ENCODE results near the gene SCAMP1. TPM values are rescaled to one million over a fixed set of nuclear protein-coding genes. Genes with fewer than 3 reads are reported as not detected.

Gene SCAMP1
- total RNA-seq, 1 experiment from 2014 or later = 72.5 TPM

- Histone ChIP-seq H4K20me1 (ENCODE audit: insufficient read depth, low read depth, low read length) (no peaks in the 10 kb centered on the region), H3K9me3 (ENCODE audit: low read length) (no peaks in the 10 kb centered on the region), H3K27me3 (ENCODE audit: low read length) (no peaks in the 10 kb centered on the region), H3K4me1 (ENCODE audit: low read length) (no peaks in the 10 kb centered on the region), H3K79me2 (ENCODE audit: low read length) (no peaks in the 10 kb centered on the region), H3K9me2 (replicated peaks; ENCODE audit: insufficient read depth, low read length) (no peaks in the 10 kb centered on the region), H3K36me3 (ENCODE audit: insufficient read depth, low read length) (no peaks in the 10 kb centered on the region), H3K27ac (ENCODE audit: low read length) (no peak overlapping the region), H3K4me2 (ENCODE audit: low read depth, low read length, poor library complexity, severe bottlenecking) (no peak overlapping the region), H3K4me3 (ENCODE audit: low read length) (no peak overlapping the region), H2AFZ (ENCODE audit: low read length) (no peak overlapping the region), H3K9ac (ENCODE audit: low read length) (no peak overlapping the region)
- DNase-seq = no peak
Observed at GRCh38 chr5:78328585-78329173, 31.7 kb upstream of the SCAMP1 start.

DNA sequence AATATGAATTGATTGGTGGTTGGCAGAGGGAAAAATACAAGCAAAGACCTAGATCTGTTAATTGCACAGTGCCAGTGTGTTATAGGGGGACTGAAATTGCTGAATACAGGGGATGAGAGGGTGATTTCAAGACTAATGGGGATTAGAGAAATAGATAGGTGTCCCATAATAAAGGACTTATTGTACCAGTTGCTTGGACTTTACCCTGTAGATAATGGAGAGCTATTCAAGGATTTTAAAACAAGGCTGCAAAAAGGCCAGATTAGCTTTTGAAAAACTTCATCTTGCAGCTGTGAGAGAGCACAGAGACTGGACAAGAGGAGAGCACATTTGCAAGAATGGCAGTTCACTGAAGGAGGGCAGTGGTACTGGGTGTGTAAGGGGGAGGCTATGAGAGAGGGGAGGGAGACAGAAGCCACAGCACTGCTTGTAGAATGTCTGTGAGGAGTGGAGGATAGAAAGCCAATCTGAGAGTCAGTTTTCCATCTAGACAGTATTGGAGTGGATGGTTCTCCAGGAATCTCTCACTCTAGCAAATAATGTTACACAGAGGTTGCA is 28.8 kb upstream of the SCAMP1 start:
- H3K36me3 ChIP-seq (ENCODE audit: insufficient read depth, low read length) = no peaks in the 10 kb centered on the region
- DNase-seq = no peak
- no peak overlapping the region for H3K9ac ChIP-seq (ENCODE audit: low read length)
- H3K27me3 ChIP-seq (ENCODE audit: low read length) = no peaks in the 10 kb centered on the region
- no peak overlapping the region for H2AFZ ChIP-seq (ENCODE audit: low read length)
- H3K4me3 ChIP-seq (ENCODE audit: low read length) = no peak overlapping the region
- H3K79me2 ChIP-seq (ENCODE audit: low read length) = no peaks in the 10 kb centered on the region
- no peaks in the 10 kb centered on the region for H3K4me1 ChIP-seq (ENCODE audit: low read length)
- no peaks in the 10 kb centered on the region for H4K20me1 ChIP-seq (ENCODE audit: insufficient read depth, low read depth, low read length)
- no peak overlapping the region for H3K27ac ChIP-seq (ENCODE audit: low read length)
- H3K4me2 ChIP-seq (ENCODE audit: low read depth, low read length, poor library complexity, severe bottlenecking) = no peak overlapping the region
- no peaks in the 10 kb centered on the region for H3K9me2 ChIP-seq (replicated peaks; ENCODE audit: insufficient read depth, low read length)
- H3K9me3 ChIP-seq (ENCODE audit: low read length) = no peaks in the 10 kb centered on the region

DNA sequence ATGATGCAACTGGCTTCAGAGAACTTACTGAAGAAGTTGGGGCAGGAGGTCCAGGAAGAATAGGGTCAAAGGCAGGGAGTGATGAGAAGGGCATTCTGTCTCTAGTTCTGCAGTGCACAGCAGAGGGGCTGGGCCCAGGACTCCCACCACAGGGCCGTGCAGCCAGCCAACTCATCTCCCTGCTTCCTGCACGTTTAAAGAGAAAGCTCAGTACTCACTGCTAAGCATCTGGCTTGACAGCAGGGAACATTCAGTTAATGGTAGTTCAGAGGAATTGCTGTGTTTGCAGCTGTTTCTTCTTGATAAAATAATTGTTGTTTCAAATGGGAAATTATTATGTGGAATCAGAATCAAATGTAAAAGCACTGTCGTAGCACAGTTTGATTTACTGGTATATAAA is 25.6 kb upstream of the SCAMP1 start:
- no peak overlapping the region for H3K27ac ChIP-seq (ENCODE audit: low read length)
- no peak overlapping the region for H3K4me3 ChIP-seq (ENCODE audit: low read length)
- no peak for DNase-seq
- no peaks in the 10 kb centered on the region for H3K9me3 ChIP-seq (ENCODE audit: low read length)
- no peaks in the 10 kb centered on the region for H3K4me1 ChIP-seq (ENCODE audit: low read length)
- H3K36me3 ChIP-seq (ENCODE audit: insufficient read depth, low read length) = no peaks in the 10 kb centered on the region
- no peaks in the 10 kb centered on the region for H4K20me1 ChIP-seq (ENCODE audit: insufficient read depth, low read depth, low read length)
- H3K9me2 ChIP-seq (replicated peaks; ENCODE audit: insufficient read depth, low read length) = no peaks in the 10 kb centered on the region
- no peaks in the 10 kb centered on the region for H3K79me2 ChIP-seq (ENCODE audit: low read length)
- no peak overlapping the region for H3K4me2 ChIP-seq (ENCODE audit: low read depth, low read length, poor library complexity, severe bottlenecking)
- H3K27me3 ChIP-seq (ENCODE audit: low read length) = no peaks in the 10 kb centered on the region
- no peak overlapping the region for H3K9ac ChIP-seq (ENCODE audit: low read length)
- no peak overlapping the region for H2AFZ ChIP-seq (ENCODE audit: low read length)

DNA sequence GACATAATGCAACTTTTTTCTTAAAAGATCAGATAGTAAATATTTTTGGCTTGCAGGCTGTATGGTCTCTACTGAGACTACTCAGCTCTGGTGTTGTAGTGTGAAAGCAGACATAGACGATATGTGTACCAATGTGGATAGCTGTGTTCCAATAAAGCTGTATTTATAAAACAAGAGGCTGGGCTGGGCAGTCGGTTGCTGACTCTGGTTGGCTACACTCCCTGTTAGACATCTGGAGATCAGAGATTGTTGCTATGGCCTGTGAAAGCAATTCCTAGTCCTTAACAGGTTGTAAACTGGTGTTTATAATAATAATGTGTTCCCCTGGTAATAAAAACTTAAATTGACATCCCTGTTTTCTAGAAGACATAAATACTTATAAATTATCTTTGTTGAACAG is 24.4 kb upstream of the SCAMP1 start:
- H4K20me1 ChIP-seq (ENCODE audit: insufficient read depth, low read depth, low read length) = no peaks in the 10 kb centered on the region
- no peak for DNase-seq
- no peak overlapping the region for H3K4me2 ChIP-seq (ENCODE audit: low read depth, low read length, poor library complexity, severe bottlenecking)
- H3K9me3 ChIP-seq (ENCODE audit: low read length) = no peaks in the 10 kb centered on the region
- H3K4me3 ChIP-seq (ENCODE audit: low read length) = no peak overlapping the region
- H3K79me2 ChIP-seq (ENCODE audit: low read length) = no peaks in the 10 kb centered on the region
- no peaks in the 10 kb centered on the region for H3K36me3 ChIP-seq (ENCODE audit: insufficient read depth, low read length)
- no peaks in the 10 kb centered on the region for H3K4me1 ChIP-seq (ENCODE audit: low read length)
- H3K9me2 ChIP-seq (replicated peaks; ENCODE audit: insufficient read depth, low read length) = no peaks in the 10 kb centered on the region
- no peak overlapping the region for H2AFZ ChIP-seq (ENCODE audit: low read length)
- H3K27me3 ChIP-seq (ENCODE audit: low read length) = no peaks in the 10 kb centered on the region
- no peak overlapping the region for H3K27ac ChIP-seq (ENCODE audit: low read length)
- no peak overlapping the region for H3K9ac ChIP-seq (ENCODE audit: low read length)

DNA sequence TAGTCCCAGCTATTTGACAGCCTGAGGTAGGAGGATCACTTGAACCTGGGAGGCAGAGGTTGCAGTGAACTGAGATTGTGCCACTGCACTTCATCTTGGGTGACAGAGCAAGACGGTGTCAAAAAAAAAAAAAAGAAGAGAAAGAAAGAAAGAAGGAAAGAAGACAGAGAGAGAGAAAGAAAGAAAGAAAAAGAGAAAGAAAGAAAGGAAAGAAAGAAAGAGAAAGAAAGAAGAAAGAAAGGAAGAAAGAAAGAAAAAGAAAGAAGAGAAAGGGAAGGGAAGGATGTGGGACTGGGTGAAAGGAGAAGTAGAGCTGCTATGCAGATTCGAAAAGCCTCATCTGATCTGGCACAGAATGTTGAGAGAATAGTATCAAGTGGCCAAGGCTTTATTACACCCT is 23.7 kb upstream of the SCAMP1 start:
- no peaks in the 10 kb centered on the region for H4K20me1 ChIP-seq (ENCODE audit: insufficient read depth, low read depth, low read length)
- no peaks in the 10 kb centered on the region for H3K9me3 ChIP-seq (ENCODE audit: low read length)
- no peaks in the 10 kb centered on the region for H3K79me2 ChIP-seq (ENCODE audit: low read length)
- no peak overlapping the region for H3K4me2 ChIP-seq (ENCODE audit: low read depth, low read length, poor library complexity, severe bottlenecking)
- H3K9ac ChIP-seq (ENCODE audit: low read length) = no peak overlapping the region
- H2AFZ ChIP-seq (ENCODE audit: low read length) = no peak overlapping the region
- no peaks in the 10 kb centered on the region for H3K36me3 ChIP-seq (ENCODE audit: insufficient read depth, low read length)
- no peaks in the 10 kb centered on the region for H3K27me3 ChIP-seq (ENCODE audit: low read length)
- no peaks in the 10 kb centered on the region for H3K9me2 ChIP-seq (replicated peaks; ENCODE audit: insufficient read depth, low read length)
- H3K4me3 ChIP-seq (ENCODE audit: low read length) = no peak overlapping the region
- no peaks in the 10 kb centered on the region for H3K4me1 ChIP-seq (ENCODE audit: low read length)
- no peak overlapping the region for H3K27ac ChIP-seq (ENCODE audit: low read length)
- DNase-seq = no peak

DNA sequence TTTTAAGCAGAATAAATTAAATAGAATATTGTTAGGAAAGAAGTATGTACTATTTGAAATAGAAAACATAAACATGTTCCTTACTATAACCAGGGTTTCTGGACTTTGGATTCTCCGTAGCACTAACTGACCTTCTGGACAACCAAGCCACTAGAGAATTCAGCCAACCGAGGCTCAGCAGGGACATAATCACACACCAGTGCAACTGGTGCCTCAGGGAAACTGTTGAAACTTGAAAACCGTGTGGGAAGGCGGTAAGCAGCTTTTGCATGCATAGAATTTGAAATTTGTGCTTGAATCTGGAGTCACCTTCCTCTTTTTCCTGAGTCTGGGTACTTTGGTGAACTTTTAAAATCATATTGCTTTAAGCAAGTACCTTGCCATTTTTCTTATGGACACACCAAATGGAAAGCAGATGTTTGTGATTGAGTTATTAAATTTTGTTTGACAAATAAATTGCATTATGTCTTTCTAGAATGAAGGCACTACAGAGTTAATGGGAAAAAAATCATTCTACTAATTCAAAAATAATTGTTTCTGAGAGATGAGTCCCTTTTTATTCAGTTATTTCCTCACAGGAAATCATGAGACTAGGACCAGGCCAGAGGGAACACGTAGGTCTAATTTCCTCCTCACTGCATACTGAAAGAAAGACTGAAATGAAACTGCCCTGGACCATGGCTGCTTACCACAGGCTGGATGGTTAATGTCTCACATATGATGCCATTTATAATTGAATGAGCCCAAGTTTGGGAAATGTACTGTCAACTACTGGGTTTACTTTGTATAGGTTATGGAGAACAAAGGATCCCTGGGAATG is 20.6 kb upstream of the SCAMP1 start:
- Histone ChIP-seq H3K9me3 (ENCODE audit: low read length) (no peaks in the 10 kb centered on the region), H4K20me1 (ENCODE audit: insufficient read depth, low read depth, low read length) (no peaks in the 10 kb centered on the region), H3K79me2 (ENCODE audit: low read length) (no peaks in the 10 kb centered on the region), H3K4me3 (ENCODE audit: low read length) (no peak overlapping the region), H3K9ac (ENCODE audit: low read length) (no peak overlapping the region), H3K27me3 (ENCODE audit: low read length) (no peaks in the 10 kb centered on the region), H3K4me1 (ENCODE audit: low read length) (no peaks in the 10 kb centered on the region), H3K4me2 (ENCODE audit: low read depth, low read length, poor library complexity, severe bottlenecking) (no peak overlapping the region), H3K27ac (ENCODE audit: low read length) (no peak overlapping the region), H2AFZ (ENCODE audit: low read length) (no peak overlapping the region), H3K9me2 (replicated peaks; ENCODE audit: insufficient read depth, low read length) (no peaks in the 10 kb centered on the region), H3K36me3 (ENCODE audit: insufficient read depth, low read length) (no peaks in the 10 kb centered on the region)
- DNase-seq = no peak

DNA sequence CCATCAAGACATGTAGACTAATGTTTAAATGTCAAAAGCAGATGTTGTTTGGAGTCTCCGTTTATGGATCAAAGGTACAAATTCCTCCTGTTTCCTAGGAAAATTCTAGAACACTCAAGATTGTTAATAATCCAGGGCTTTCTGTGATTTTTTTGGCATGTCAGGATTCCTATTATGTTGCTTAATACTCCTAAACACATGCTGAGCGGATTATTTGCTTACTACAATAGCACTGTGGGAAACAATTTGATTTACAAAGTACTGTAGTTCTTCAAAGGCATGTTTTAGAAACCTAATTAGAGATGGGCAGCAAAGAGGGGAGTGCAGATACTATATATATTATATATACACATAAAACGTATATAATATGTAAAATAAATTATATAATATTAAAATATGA is 19.0 kb upstream of the SCAMP1 start:
- no peak for DNase-seq
- Histone ChIP-seq H3K27me3 (ENCODE audit: low read length) (no peaks in the 10 kb centered on the region), H4K20me1 (ENCODE audit: insufficient read depth, low read depth, low read length) (no peaks in the 10 kb centered on the region), H3K27ac (ENCODE audit: low read length) (no peak overlapping the region), H2AFZ (ENCODE audit: low read length) (no peak overlapping the region), H3K9me2 (replicated peaks; ENCODE audit: insufficient read depth, low read length) (no peaks in the 10 kb centered on the region), H3K4me2 (ENCODE audit: low read depth, low read length, poor library complexity, severe bottlenecking) (no peak overlapping the region), H3K4me1 (ENCODE audit: low read length) (no peaks in the 10 kb centered on the region), H3K9me3 (ENCODE audit: low read length) (no peaks in the 10 kb centered on the region), H3K79me2 (ENCODE audit: low read length) (no peaks in the 10 kb centered on the region), H3K36me3 (ENCODE audit: insufficient read depth, low read length) (no peaks in the 10 kb centered on the region), H3K9ac (ENCODE audit: low read length) (no peak overlapping the region), H3K4me3 (ENCODE audit: low read length) (no peak overlapping the region)

DNA sequence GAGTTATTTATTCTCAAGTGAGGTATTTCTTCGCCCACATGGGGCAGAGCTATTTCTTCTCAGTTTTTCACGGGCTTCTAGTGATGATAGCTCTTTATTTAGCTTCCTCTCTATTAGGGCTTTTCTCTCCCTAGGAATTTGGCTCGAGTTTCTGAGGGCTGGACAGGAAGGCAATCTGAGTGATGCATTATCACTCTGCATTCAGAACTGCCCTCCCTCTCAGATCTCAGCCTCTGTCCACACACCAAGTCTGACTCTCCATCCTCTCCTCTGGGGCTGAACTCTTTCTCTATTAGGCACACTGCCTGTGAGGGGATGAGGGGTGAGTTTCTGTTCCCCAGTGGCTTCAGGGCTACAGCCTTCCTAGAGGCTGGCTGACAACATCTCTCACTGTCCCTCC is 14.9 kb upstream of the SCAMP1 start:
- H3K4me3 ChIP-seq (ENCODE audit: low read length) = no peak overlapping the region
- H3K79me2 ChIP-seq (ENCODE audit: low read length) = no peaks in the 10 kb centered on the region
- H3K36me3 ChIP-seq (ENCODE audit: insufficient read depth, low read length) = no peaks in the 10 kb centered on the region
- H4K20me1 ChIP-seq (ENCODE audit: insufficient read depth, low read depth, low read length) = no peaks in the 10 kb centered on the region
- peaks cover 20% of the 10 kb centered on the region for H3K4me1 ChIP-seq (ENCODE audit: low read length)
- H3K9me3 ChIP-seq (ENCODE audit: low read length) = no peaks in the 10 kb centered on the region
- DNase-seq = no peak
- no peak overlapping the region for H3K9ac ChIP-seq (ENCODE audit: low read length)
- no peak overlapping the region for H3K27ac ChIP-seq (ENCODE audit: low read length)
- H3K9me2 ChIP-seq (replicated peaks; ENCODE audit: insufficient read depth, low read length) = no peaks in the 10 kb centered on the region
- H3K4me2 ChIP-seq (ENCODE audit: low read depth, low read length, poor library complexity, severe bottlenecking) = no peak overlapping the region
- no peaks in the 10 kb centered on the region for H3K27me3 ChIP-seq (ENCODE audit: low read length)
- no peak overlapping the region for H2AFZ ChIP-seq (ENCODE audit: low read length)
